Stimulated activated naive CD4-positive, alpha-beta T cell (primary cell): ENCODE results near the gene ATP6V0E1.
"Not testable (repeated sequence)": the region's sequence is repeated elsewhere in the genome, so short reads cannot be mapped to it uniquely, and the experiment has no call there.

Source experiments
- DNase-seq, 6 experiments: peaks; one replicate each; lab custom pipeline; 2025; lab: John Stamatoyannopoulos, UW

Gene ATP6V0E1

DNA sequence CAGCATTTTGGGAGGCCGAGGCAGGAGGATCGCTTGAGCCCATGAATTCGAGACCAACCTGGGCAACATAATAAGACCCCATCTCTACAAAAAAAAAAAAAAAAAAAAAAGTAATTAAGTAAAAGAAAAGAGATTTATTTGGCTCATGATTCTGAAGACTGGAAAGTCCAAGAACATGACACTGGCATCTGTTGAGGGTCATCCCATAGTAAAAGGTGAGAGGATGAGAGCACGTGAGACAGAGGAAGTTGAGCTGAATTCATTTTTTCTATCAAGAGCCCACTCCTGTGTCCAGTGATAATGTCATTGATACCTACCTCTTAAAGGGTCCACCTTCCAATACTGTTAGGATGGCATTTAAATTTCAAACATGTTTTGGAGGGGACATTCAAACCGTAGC, 92.4 kb downstream of the ATP6V0E1 start:
- no peak for DNase-seq

DNA sequence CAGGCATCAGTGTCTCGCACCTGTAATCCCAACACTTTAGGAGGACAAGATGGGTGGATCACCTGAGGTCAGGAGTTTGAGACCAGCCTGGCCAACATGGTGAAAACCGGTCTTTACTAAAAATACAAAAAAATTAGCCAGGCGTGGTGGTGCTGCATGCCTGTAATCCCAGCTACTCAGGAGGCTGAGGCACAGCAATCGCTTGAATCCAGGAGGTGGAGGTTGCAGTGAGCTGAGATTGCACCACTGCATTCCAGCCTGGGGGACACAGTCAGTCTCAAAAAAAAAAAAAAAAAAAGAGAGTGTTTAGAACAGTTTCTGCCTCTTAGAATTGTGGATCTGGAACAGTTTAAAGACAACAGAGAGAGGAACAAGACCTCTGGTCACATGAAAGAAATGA, 92.9 kb downstream of the ATP6V0E1 start:
- DNase-seq, result not testable (repeated sequence)

DNA sequence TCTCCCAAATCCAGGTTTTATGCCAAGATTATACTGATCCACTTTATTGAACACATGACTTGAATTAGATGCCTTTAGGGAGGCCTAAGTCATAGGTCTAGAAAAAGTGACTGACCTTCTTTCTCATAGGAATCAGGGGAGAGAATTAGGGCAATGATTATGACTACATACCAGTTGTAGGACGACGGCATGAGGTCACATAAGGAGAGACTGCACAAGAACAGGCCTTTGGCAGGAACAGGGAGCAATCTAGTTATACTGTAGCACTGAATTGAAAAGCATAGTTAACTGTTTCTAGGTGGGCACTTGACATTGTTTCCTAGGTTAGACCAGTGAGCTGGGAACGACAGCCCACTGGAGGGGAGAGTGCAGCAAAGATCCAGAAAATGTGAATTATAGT, 95.3 kb downstream of the ATP6V0E1 start:
- no peak for DNase-seq
